Thoracic aorta (tissue), 2 donors: Measurements from ENCODE around the gene WIPF2. TPM values are rescaled to one million over a fixed set of nuclear protein-coding genes. Genes with fewer than 3 reads are reported as not detected.

Experiments used
- ATAC-seq: fragments of 150-250 bp; one replicate; pipeline ENCODE4 v1.8.0; 2017; ENCODE audit warnings: low read depth; ENCODE audit not compliant: insufficient number of reproducible peaks, low FRiP score
- DNase-seq: peaks from one replicate; pipeline ENCODE4 v3.0.0-alpha.2; 2020; ENCODE audit warnings: low spot score
- H3K27ac ChIP-seq, 2 donors: fragments of 200-600 bp; sonication (generic); 1 replicate in 1 of 2; 2 replicates in 1 of 2; pipeline ENCODE4 v1.5.1; 2016; ENCODE audit warnings: mild to moderate bottlenecking in 2 of 2, moderate library complexity in 2 of 2
- H3K27me3 ChIP-seq: fragments of 200-600 bp; sonication (generic); replicated peaks from 2 replicates; pipeline ENCODE4 v1.6.0; 2016; ENCODE audit warnings: mild to moderate bottlenecking; ENCODE audit not compliant: insufficient read depth
- H3K36me3 ChIP-seq: fragments of 200-600 bp; sonication (generic); one replicate; pipeline ENCODE4 v1.5.1; 2016
- H3K4me1 ChIP-seq, 2 donors: fragments of 200-600 bp; sonication (generic); 1 replicate in 1 of 2; 2 replicates in 1 of 2; pipeline versions ENCODE4 v1.5.1 to v1.6.0; 2016; ENCODE audit warnings: low read depth in 2 of 2, mild to moderate bottlenecking in 1 of 2; ENCODE audit not compliant: control insufficient read depth in 1 of 2
- H3K4me3 ChIP-seq: fragments of 200-600 bp; sonication (generic); 2 replicates; pipeline ENCODE4 v1.5.1; 2016; ENCODE audit warnings: mild to moderate bottlenecking
- H3K9me3 ChIP-seq: fragments of 200-600 bp; sonication (generic); 2 replicates; pipeline ENCODE4 v1.5.1; 2016
- total RNA-seq, 2 donors: library from RNA; depleted of rRNA; stranded (reverse); fragments of >200 nt; gene quantifications; one replicate each; pipeline versions ENCODE4 v1.1.0 to v1.2.3, GENCODE V29; 2016
- TF ChIP-seq, protein P1 (sequence below): fragments of 200-600 bp; sonication (generic); IDR thresholded peaks from one replicate; pipeline ENCODE4 v1.5.1; 2019; ENCODE audit warnings: antibody characterized with exemption

Gene WIPF2
- total RNA-seq, 2 donors from 2014 or later: 8.9 to 14.0 TPM

DNA sequence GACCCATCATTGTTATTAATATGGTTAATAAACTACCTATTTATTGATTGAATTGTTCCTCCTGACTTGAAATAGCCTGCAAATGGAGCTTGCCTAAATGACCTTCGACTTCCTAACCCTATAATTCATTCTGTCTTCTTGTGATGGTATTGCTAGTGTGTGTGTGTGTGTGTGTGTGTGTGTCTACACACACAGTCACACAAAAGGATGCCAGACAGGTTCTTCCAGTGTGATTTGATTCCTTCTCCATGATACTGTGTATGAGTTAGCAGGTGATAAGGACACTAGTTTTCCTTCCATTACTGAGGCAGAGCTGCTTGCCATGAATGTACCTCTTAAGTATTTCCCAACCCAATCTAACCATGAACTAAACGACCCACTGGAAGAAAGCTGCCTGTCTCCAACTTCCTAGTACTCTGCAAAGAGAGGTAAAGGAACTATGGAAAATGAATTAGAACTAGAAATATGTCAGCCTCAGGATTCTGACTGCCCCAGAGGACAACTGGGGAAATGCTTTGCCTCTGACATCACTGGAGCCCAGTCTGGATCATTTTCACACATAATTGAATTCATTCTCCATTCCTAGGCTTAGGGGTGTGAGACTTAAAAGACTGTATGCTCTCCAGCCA, 65.1 kb downstream of the WIPF2 start:
- H3K4me3 ChIP-seq: peak overlapping the region; percentile 14
- H3K27me3 ChIP-seq: no peaks in the 10 kb centered on the region
- H3K9me3 ChIP-seq: no peaks in the 10 kb centered on the region
- ATAC-seq (no peak), DNase-seq (no peak)
- H3K36me3 ChIP-seq: peaks cover 12% of the 10 kb centered on the region
- TF ChIP-seq, protein P1, sequence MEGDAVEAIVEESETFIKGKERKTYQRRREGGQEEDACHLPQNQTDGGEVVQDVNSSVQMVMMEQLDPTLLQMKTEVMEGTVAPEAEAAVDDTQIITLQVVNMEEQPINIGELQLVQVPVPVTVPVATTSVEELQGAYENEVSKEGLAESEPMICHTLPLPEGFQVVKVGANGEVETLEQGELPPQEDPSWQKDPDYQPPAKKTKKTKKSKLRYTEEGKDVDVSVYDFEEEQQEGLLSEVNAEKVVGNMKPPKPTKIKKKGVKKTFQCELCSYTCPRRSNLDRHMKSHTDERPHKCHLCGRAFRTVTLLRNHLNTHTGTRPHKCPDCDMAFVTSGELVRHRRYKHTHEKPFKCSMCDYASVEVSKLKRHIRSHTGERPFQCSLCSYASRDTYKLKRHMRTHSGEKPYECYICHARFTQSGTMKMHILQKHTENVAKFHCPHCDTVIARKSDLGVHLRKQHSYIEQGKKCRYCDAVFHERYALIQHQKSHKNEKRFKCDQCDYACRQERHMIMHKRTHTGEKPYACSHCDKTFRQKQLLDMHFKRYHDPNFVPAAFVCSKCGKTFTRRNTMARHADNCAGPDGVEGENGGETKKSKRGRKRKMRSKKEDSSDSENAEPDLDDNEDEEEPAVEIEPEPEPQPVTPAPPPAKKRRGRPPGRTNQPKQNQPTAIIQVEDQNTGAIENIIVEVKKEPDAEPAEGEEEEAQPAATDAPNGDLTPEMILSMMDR: no peak
- peaks cover 12 to 25% of the 10 kb centered on the region in 2 donors for H3K4me1 ChIP-seq
- H3K27ac ChIP-seq: peak overlapping the region in 1 of 2 donors; percentile 52

- Histone ChIP-seq H3K4me1 (peaks cover 12 to 25% of the 10 kb centered on the region in 2 donors), H3K4me3 (no peak overlapping the region), H3K9me3 (no peaks in the 10 kb centered on the region), H3K27ac (no peak overlapping the region), H3K36me3 (no peaks in the 10 kb centered on the region), H3K27me3 (no peaks in the 10 kb centered on the region)
- DNase-seq: no peak
- ATAC-seq: no peak
- TF ChIP-seq, protein P1: no peak
Measured at GRCh38 chr17:40286473-40286872, 67.4 kb downstream of the WIPF2 start.

- Histone ChIP-seq H3K27me3 (no peaks in the 10 kb centered on the region), H3K27ac (no peak overlapping the region), H3K9me3 (no peaks in the 10 kb centered on the region), H3K4me3 (peak overlapping the region; percentile 45), H3K36me3 (no peaks in the 10 kb centered on the region), H3K4me1 (peaks cover 12 to 25% of the 10 kb centered on the region in 2 donors)
- TF ChIP-seq, protein P1: no peak
- no peak for DNase-seq
- ATAC-seq: no peak
Measured at GRCh38 chr17:40287159-40287493, 68.0 kb downstream of the WIPF2 start.

DNA sequence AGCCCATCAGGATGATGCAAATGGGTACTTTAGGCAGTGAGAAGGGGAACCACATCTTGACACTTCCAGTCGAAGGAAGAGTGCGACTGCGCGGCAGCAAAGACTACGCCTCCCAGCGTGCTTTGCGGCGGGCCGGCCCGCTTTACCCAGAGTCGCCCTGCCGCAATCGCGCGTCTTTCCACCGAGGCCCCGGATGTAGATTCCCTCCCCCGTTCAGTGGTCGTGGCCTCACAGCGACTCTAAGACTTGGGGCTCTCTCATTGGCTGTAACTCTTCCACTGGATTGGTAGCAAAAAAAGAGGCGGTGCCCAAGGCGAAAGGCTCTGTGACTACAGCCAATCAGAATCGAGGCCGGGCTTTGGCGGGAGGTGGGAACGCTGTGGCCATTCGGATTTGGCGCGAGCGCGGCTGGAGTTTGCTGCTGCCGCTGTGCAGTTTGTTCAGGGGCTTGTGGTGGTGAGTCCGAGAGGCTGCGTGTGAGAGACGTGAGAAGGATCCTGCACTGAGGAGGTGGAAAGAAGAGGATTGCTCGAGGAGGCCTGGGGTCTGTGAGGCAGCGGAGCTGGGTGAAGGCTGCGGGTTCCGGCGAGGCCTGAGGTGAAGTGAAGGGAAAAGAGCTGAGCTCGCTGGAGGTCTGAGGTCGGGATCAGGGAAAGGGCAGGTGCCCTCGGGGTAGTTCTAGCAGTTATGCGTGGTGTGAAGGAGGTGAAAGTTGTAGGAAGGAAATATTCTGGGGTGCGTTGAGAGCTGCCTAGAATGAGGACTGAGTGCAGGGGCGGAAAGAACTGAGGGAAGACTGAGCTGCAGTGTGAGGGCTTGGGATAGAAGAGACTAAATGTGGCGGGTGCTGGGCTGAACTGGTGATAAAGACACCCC, 68.6 kb downstream of the WIPF2 start, which contains the start of gene CDC6:
Gene CDC6 (plus strand): TSS at position 386 of the 876 bp plus-strand sequence. CDS start 1,542 bp downstream, outside the sequence.
- no peaks in the 10 kb centered on the region for H3K27me3 ChIP-seq
- peaks cover 12 to 25% of the 10 kb centered on the region in 2 donors for H3K4me1 ChIP-seq
- H3K36me3 ChIP-seq: no peaks in the 10 kb centered on the region
- peak; percentile 94 for DNase-seq
- H3K27ac ChIP-seq: no peak within 1 kb of the TSS
- H3K4me3 ChIP-seq: peak within 1 kb of the TSS; percentile 75
- TF ChIP-seq, protein P1: no peak
- H3K9me3 ChIP-seq: no peaks in the 10 kb centered on the region
- ATAC-seq: peak; percentile 96

- ATAC-seq (no peak), DNase-seq (no peak)
- no peak overlapping the region for H3K27ac ChIP-seq
- H3K4me3 ChIP-seq: no peak overlapping the region
- H3K36me3 ChIP-seq: no peaks in the 10 kb centered on the region
- H3K4me1 ChIP-seq: peaks cover 5 to 8% of the 10 kb centered on the region in 2 donors
- TF ChIP-seq, protein P1: peak; percentile 28
- H3K27me3 ChIP-seq: no peaks in the 10 kb centered on the region
- H3K9me3 ChIP-seq: no peaks in the 10 kb centered on the region
Measured at GRCh38 chr17:40290629-40291280, 71.7 kb downstream of the WIPF2 start.
